Embryonic facial prominence (tissue), 1 donor: ENCODE results near the gene MTNR1A.
"Not testable (repeated sequence)": the region's sequence is repeated elsewhere in the genome, so short reads cannot be mapped to it uniquely, and the experiment has no call there.

Experiments used
- DNase-seq: peaks from one replicate; pipeline ENCODE4 v3.0.0-alpha.2; 2016; ENCODE audit errors: extremely low spot score

MTNR1A gene

DNA sequence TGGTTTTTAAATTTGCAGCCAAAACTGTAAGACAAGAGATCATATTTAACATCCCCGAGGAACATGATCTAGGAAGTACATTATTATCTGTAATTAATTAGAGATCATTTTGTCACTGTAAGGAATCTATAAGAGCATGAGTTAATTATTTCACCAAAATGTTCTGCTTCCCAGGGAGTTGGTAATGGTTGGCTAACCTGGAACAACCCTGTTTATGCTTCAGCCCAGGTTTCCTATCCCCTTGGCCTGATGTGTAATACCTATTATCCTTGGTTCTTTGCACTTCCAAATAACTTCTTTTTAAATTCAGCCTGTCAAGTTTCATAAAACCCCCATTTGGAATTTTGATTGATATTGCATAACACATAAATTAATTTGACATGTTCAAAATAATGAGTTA lies 6.4 kb upstream of the MTNR1A start:
- no peak for DNase-seq

- DNase-seq, result no peak
These were observed 5.3 kb upstream of the MTNR1A start for GRCh38 chr4:186560647-186561046.

DNA sequence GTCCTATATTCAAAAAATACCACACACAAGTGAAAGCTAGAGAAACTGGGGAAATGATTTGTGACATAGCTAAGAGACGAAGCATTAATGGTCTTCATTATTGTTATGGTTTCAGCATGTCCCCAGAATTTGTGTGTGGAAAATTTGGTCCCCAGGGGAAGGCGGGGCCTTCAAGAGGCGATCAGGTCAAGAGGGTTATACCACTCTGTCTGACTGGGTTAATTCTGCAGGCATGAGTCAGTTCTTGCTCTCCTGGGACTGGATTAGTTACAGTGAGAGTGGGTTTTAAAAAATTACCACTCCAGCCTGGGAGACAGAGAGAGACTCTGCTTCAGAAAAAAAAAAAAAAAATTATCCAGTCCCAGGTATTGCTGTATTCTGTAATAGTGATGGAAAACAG lies 2.1 kb upstream of the MTNR1A start:
- no peak for DNase-seq

DNA sequence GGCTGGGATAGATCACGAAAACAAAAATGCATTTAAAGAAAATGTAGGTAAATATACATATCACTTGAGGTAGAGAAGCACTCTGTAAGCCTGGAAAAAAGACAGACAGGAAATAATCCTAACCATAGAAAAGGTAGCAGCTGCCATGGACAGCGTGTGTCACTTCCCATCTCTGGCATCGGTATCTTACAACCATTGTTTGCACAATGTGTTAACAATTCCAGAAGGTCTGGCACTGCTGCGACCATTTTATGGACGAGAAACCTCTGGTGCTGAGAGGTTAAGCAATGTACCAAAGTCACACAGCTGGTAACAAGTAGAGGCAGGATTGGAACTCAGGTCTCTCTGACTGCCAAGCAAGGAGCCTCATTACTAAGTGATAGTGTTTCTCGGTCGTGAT lies 1.7 kb upstream of the MTNR1A start:
- no peak for DNase-seq

DNA sequence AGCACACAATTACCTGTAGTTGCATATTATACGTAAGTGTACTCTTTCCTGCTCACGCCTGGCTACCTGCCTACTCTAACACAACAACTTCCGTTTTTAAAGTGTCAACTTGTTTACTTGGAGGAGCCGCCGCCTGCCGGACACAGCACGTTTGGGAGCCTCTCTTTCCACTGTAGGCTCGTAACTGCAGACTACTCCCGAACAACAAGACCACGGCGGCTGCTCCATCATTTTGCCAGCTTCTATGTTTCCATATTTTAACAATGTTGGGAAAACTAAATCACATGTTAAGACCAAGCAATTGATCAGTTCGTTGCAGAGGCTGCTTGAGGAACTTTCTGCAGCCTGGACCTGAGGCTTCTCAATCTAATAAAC lies 841 bp downstream of the MTNR1A start:
- DNase-seq, result no peak

GRCh38 chr4:186553717-186554116 lies 1.6 kb downstream of the MTNR1A start:
- DNase-seq, result no peak

- no peak for DNase-seq
These were observed 3.5 kb downstream of the MTNR1A start for GRCh38 chr4:186551849-186552248.

DNA sequence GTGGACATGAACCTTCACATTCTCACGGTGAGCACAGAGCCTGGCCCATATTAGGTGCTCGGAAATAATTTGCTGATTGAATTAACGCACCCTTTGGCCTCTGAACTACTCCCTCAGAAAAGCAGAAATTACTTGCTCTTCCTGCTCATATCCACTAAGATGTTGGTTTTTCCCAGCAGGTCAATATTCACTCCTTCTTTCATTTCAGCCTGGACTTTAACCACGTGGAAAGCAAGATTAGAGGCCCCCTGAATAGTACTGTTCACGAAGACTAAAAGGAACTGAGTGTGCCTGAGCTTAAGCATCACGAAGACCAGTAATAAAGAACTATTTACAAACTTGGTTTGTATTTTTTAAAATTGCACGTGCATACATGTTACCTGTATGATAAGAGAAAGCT lies 9.9 kb downstream of the MTNR1A start:
- DNase-seq, result no peak

DNA sequence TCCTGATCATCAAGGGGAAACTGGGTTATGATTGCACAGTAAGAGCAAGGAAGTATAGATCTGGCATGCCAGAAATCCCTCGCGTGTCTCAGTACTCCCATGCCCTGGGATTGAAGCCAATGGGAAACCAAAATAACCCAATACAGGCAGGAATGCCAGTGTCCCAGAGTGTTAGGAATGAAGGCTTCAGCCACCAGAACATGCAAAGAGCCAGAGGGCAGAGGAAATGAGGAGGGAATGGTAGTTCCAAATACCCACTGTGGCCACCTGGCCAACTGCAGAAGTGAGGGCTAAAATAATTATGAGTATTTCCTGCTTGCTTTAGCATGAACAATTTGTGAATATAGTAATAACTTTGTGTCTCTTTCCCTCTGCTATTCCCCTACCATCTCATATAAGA lies 12.2 kb downstream of the MTNR1A start:
- no peak for DNase-seq

- DNase-seq, result no peak
These were observed 13.6 kb downstream of the MTNR1A start for GRCh38 chr4:186541801-186542200.

DNA sequence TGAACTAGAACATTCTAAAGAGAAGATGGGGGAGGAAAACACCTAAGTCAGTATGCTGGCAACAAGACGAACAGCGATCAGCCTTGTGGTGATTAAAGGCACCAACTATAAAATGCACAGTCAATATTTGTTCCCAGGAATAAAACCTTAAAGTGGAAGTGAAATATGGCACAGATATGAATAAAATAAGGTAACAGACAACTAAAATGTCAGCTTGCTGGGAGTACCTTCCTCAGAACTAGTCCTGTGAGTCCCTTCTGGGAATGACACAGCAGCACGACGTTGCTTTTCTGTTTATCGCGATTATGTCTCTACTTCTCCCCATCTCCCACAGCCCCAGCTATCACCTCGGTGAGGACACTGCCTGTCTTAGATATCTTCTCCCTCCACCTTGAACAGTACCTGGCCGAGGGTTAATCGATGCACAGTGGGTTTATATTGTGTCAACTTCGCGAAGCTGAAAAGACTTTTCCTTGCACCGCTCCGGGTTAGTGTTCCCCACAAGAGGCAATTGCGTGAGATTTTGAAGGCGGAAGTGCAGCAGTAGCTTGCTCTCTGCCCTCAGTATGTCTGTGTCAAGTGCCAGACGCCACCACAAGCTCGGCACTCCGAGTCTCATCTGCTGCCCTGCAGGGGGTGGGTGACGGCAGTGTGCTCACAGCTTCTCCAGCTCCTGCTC lies 17.4 kb downstream of the MTNR1A start:
- DNase-seq, result no peak

GRCh38 chr4:186536285-186536684 lies 19.1 kb downstream of the MTNR1A start:
- DNase-seq, result no peak

DNA sequence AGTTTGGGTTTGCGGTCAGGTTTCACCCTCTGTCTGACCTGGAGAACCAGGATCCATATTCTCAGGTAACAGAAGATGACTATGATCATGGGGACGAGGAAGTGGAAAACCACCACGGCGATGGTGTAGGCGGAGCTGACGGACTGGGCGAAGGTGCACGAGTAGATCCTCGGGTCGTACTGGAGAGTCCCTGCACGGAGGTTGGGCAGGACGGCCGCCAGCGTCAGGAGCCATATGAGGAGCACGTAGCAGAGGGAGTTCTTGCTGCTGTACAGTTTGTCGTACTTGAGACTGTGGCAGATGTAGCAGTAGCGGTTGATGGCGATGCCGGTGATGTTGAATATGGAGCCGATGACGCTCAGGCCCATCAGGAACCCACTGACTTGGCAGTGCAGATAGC lies 21.3 kb downstream of the MTNR1A start:
- no peak for DNase-seq

GRCh38 chr4:186523927-186524326 lies 31.4 kb downstream of the MTNR1A start:
- DNase-seq, result not testable (repeated sequence)

DNA sequence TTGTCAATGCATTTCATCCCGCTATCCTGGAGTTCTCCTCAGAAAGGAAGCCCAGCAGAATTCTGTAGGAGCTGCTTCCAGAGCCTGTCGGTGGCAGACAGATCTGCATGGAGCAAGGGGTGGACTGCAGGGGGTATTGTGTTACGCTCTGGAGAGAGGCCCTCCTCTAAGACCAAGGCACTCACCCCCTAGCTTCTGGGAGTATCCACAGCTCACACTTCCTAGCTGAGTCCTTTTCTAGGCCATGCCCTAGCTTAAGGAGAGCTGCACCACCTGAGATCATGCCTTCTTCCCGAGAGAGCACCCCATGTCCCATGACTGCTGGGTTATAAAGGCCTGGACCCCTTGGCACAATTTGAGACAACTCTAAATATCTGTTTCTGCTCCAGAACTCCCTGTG lies 39.1 kb downstream of the MTNR1A start:
- DNase-seq, result no peak

- no peak for DNase-seq
These were observed 41.0 kb downstream of the MTNR1A start for GRCh38 chr4:186514271-186514950.

DNA sequence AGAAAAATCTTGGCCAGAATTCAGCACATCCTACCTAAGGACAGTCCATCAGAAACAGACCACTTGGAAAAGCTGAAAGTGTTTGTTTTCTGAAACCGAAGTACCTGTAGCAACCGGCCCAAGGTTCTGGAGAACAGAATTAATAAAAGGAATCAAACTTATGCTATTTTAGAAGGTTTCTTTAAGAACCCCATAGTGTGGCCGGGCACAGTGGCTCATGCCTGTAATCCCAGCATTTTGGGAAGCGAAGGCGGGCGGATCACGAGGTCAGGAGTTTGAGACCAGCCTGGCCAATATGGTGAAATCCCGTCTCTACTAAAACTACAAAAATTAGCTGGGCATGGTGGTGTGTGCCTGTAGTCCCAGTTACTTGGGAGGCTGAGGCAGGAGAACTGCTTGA lies 50.6 kb downstream of the MTNR1A start:
- DNase-seq, result not testable (repeated sequence)

DNA sequence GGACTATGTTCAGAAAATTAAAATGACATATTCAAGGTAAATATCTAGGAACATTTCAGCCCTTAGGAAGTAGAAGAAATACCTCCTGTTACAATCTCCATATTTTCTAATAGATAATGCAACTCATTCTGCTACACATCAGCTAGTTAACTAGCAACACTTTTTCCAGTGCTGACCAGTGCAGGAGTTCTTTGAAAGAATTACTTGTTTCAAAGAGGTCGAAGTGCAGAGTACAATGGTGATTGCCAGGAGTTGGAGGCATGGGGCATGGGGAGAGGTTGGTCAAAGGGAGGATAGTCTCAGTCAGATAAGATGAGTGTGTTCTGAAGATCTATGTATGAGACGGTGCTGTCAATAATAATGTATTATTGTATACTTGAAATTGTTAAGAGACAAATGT lies 53.1 kb downstream of the MTNR1A start:
- DNase-seq, result no peak

- DNase-seq, result no peak
These were observed 53.8 kb downstream of the MTNR1A start for GRCh38 chr4:186501554-186501953.

DNA sequence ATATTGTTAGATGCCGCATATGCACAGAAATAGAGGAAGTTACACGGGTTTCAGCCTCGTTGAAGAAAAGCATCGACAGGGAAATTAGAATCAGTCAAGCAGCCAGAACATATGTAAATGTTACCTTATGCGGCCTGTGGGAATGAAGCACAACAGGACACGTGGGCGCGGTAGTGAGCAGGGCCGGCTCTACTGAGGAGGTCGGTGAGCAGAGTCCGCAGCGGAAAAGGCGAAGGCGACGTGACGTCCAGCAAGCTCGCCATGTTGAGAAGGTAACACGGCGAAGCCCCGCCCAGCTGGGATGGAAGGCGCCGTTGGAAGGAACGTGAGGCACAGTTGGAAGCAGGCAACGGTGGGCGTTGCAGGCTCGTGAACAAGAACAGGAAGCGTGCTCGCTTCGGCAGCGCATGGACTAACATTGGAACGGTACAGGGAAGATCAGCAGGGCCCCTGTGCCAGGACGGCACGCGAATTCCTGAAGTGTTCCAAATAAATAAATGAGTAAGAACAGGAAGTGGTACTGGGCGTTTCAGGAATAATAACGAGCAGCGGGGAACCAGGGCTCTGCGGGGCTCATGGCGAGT lies 54.6 kb downstream of the MTNR1A start:
- no peak for DNase-seq

DNA sequence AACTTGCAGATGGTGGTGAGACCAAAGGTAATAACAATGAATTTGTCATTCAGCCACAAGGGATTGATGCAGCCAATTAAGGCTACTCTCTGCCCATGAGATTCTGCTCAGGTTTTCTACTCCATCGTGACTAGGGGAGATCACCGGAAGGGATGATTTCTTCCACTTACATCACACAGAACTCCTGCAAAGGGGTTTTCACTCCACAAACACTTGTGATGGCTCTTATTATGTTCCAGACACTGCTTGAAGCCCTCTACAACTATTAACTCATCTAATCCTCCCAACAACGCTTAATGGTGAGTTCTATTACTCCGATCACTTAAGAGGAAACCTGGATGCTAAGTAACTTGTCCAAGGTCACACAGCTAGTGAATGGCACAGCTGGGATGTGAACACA lies 55.9 kb downstream of the MTNR1A start:
- DNase-seq, result no peak

DNA sequence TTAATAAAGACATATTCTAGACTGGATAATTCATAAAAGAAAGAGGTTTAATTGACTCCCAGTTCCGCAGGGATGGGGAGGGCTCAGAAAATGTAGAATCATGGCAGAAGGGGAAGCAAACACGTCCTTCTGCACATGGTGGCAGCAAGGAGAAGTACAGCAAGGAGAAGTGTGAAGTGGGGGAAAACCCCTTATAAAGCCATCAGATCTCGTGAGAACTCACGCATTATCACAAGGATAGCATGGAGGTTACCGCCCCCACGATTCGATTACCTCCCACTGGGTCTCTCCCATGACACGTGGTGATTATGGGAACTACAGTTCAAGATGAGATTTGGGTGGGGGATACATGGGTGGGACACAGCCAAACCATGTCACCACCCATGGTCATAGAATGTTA lies 58.3 kb downstream of the MTNR1A start:
- DNase-seq, result no peak

DNA sequence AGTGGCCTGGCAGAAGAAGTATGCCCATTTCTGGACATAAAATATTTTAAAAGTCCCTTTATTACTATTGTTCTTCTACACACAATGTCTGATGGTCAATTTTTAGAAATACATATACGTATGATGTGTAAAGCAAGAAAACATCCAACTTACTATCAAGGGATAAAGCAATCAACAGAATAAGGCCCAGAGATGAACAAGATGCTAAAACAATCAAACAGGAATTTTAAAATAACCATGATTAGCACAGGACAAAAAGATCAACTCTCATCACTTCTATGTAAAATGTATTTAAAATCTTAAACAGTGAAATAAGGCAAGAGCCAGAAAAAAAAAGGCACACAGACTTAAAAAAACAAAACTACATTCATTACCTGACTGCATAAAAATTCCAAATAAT lies 60.9 kb downstream of the MTNR1A start:
- DNase-seq, result no peak
